ENCODE data around the gene ARL13A. TPM values are rescaled to one million over a fixed set of nuclear protein-coding genes. Genes with fewer than 3 reads are reported as not detected.
A peak's percentile ranks its signal among the peaks of the same experiment; 100 is the strongest.

ARL13A gene
- total RNA-seq: not detected in 2 replicates

- no peak for DNase-seq (ENCODE audit: low spot score)
- no peak within 1 kb of the TSS for H3K27ac Mint-ChIP-seq
- H3K36me3 Mint-ChIP-seq (ENCODE audit: low read depth): no peaks in the 10 kb centered on the region
- H3K4me3 Mint-ChIP-seq (ENCODE audit: low read depth): no peak within 1 kb of the TSS
- intact Hi-C loops (cut with micrococcal nuclease): no loop called here
- H3K9me3 Mint-ChIP-seq: no peaks in the 10 kb centered on the region
- H3K27me3 Mint-ChIP-seq (ENCODE audit: low read depth): no peaks in the 10 kb centered on the region
- no peaks in the 10 kb centered on the region for H3K4me1 Mint-ChIP-seq (ENCODE audit: low read depth)
These were observed at the start of gene ARL13A for GRCh38 chrX:100969408-100969807. ARL13A (plus strand) TSS chrX:100969708; CDS start chrX:100973690, 3,982 bp downstream.

GRCh38 chrX:100924375-100924774 lies 45.1 kb upstream of the ARL13A start:
- H3K27me3 Mint-ChIP-seq (ENCODE audit: low read depth): peaks cover 1% of the 10 kb centered on the region
- H3K4me3 Mint-ChIP-seq (ENCODE audit: low read depth): no peak overlapping the region
- no peak overlapping the region for H3K27ac Mint-ChIP-seq
- no peaks in the 10 kb centered on the region for H3K9me3 Mint-ChIP-seq
- intact Hi-C loops (cut with micrococcal nuclease): loop anchor here (10.0 kb wide), 2 partner anchors 100 to 130 kb away; partner anchors contain the start of genes CSTF2 and TRMT2B
- H3K4me1 Mint-ChIP-seq (ENCODE audit: low read depth): peaks cover 2% of the 10 kb centered on the region
- no peaks in the 10 kb centered on the region for H3K36me3 Mint-ChIP-seq (ENCODE audit: low read depth)
- no peak for DNase-seq (ENCODE audit: low spot score)

- no peak overlapping the region for H3K27ac Mint-ChIP-seq
- no peak for DNase-seq (ENCODE audit: low spot score)
- no peak overlapping the region for H3K4me3 Mint-ChIP-seq (ENCODE audit: low read depth)
- peaks cover 1% of the 10 kb centered on the region for H3K27me3 Mint-ChIP-seq (ENCODE audit: low read depth)
- peaks cover 11% of the 10 kb centered on the region for H3K4me1 Mint-ChIP-seq (ENCODE audit: low read depth)
- H3K36me3 Mint-ChIP-seq (ENCODE audit: low read depth): peaks cover 4% of the 10 kb centered on the region
- intact Hi-C loops (cut with micrococcal nuclease): loop anchor here (10.0 kb wide), 2 partner anchors 102 to 128 kb away; partner anchors contain the start of genes CSTF2 and TRMT2B
- peaks cover 5% of the 10 kb centered on the region for H3K9me3 Mint-ChIP-seq
These were observed 43.1 kb upstream of the ARL13A start for GRCh38 chrX:100926453-100926852.

DNA sequence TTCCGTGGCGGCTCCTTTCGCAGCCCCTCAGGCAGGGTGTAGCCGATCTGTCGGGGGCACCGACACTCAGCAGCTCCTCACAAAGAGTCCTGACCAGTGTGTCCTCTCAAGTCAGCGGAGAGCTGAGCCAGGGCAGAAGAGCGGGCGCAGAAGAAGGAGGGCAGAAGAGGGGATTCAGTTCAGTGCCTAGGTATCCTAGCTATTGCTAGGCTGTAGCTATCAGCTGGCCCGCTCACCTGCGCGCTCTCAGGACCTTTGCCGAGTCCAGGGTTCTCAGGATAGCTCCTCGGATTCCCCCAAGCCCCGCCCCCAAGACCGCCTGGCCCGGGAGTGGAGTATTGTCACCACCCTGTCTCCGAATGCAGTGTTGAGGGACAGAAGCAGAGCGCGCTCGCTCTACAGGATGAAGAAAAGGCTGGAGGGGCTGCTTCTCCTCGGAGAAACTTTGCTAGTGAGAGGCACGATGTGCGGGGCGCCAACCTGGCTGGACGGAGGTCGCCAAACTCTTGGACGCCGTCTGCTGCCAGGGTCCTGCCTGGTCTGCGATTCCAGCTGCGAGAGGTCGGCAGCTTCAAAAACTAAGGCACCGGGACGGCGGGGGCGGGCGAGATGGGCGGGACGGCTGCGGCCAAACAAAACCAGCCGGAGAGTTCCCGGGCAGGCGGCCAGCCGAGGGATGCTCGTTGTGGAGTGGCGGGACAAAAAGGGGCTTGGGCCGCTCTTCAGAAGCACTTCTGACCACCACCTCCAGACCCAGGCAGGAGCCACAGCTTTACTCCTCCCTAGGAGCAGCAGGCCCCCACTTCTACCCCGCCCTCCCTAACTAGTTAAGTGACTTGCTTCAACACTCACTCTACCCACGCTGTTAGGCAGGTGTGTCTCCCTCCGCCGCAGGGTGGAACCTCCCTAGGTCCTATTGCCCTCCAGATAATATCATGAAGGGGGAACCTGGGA lies 40.6 kb upstream of the ARL13A start, which contains the start of gene XKRX:
XKRX (minus strand) TSS at position 258 of the 954 bp plus-strand sequence. CDS start 613 bp downstream, outside the sequence.
- peak within 1 kb of the TSS; percentile 79 for H3K4me3 Mint-ChIP-seq (ENCODE audit: low read depth)
- peaks cover 18% of the 10 kb centered on the region for H3K4me1 Mint-ChIP-seq (ENCODE audit: low read depth)
- intact Hi-C loops (cut with micrococcal nuclease): loop anchor here (2.0 to 10.0 kb wide), 3 partner anchors 66 to 126 kb away; partner anchors contain the start of genes CSTF2 and TRMT2B
- peak; percentile 8 for DNase-seq (ENCODE audit: low spot score)
- peaks cover 5% of the 10 kb centered on the region for H3K36me3 Mint-ChIP-seq (ENCODE audit: low read depth)
- peaks cover 1% of the 10 kb centered on the region for H3K27me3 Mint-ChIP-seq (ENCODE audit: low read depth)
- peaks cover 7% of the 10 kb centered on the region for H3K9me3 Mint-ChIP-seq
- H3K27ac Mint-ChIP-seq: no peak within 1 kb of the TSS

GRCh38 chrX:100931218-100931924 lies 38.1 kb upstream of the ARL13A start:
- Mint-ChIP-seq H3K4me3 (ENCODE audit: low read depth) (peak overlapping the region; percentile 37), H3K27me3 (ENCODE audit: low read depth) (peaks cover 1% of the 10 kb centered on the region), H3K4me1 (ENCODE audit: low read depth) (peaks cover 18% of the 10 kb centered on the region), H3K36me3 (ENCODE audit: low read depth) (peaks cover 5% of the 10 kb centered on the region), H3K9me3 (peaks cover 7% of the 10 kb centered on the region), H3K27ac (peak overlapping the region; percentile 77)
- no peak for DNase-seq (ENCODE audit: low spot score)
- intact Hi-C loops (cut with micrococcal nuclease): no loop called here

DNA sequence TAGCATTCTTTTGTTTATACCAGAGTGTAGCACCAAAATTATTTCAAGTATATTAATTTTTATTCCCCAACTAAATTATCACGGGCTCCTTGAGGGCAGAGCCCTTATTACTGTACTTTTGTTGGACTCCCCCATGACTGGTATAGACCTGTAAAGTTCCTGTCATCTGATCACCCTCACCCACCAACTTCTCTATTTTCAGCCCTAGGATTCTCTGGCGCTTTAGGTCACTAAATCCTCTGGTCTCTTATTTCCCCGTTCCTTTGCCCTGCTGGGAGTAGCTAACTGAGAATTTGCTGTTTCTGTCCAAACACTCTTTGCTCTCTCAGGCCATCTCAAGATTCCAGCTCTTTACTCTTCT lies 37.6 kb upstream of the ARL13A start:
- Mint-ChIP-seq H3K9me3 (peaks cover 7% of the 10 kb centered on the region), H3K4me1 (ENCODE audit: low read depth) (peaks cover 18% of the 10 kb centered on the region), H3K36me3 (ENCODE audit: low read depth) (peaks cover 5% of the 10 kb centered on the region), H3K27me3 (ENCODE audit: low read depth) (peaks cover 1% of the 10 kb centered on the region), H3K4me3 (ENCODE audit: low read depth) (no peak overlapping the region), H3K27ac (peak overlapping the region; percentile 76)
- intact Hi-C loops (cut with micrococcal nuclease): no loop called here
- no peak for DNase-seq (ENCODE audit: low spot score)

DNA sequence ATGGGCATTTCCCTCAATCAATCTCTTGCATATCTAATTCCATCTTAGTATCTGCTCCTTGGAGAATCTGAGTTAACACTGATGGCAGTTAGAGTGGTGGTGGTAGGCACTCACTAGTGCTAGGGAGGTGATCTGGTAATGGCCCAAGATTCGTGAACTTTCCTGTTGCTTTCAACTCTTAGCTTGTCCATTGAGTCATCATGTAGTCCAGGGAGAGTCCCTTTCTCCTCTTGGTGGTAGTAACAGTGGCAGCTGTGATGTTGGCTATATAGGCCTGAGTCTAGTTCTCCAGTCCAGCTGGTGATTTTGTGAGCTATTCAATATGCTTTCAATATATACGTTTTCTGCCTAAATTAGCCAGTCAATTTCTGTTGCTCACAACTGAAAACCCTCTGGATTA lies 33.7 kb upstream of the ARL13A start:
- H3K27me3 Mint-ChIP-seq (ENCODE audit: low read depth): no peaks in the 10 kb centered on the region
- intact Hi-C loops (cut with micrococcal nuclease): no loop called here

DNA sequence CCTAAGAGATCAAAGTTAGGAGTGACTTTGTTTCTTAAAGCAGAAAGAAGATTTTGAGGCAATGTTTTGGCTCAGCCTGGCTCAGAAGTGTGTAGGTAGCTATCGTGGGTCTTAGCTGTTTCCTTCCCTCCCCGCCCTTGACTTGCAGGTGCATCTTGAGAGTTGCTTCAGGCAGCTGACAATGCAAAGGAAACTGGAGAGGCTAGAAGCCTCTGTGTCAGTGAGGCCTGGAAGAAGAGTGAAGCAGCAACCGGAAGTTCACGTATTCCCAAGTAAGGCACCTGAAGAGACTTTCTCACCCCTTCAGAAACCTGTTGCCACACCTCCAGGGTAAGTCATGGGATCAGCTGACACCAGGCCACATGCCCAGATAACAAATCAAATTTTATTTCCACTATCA lies 30.2 kb upstream of the ARL13A start:
- Mint-ChIP-seq H3K36me3 (ENCODE audit: low read depth) (no peaks in the 10 kb centered on the region), H3K4me3 (ENCODE audit: low read depth) (no peak overlapping the region), H3K9me3 (no peaks in the 10 kb centered on the region), H3K27ac (no peak overlapping the region), H3K27me3 (ENCODE audit: low read depth) (no peaks in the 10 kb centered on the region), H3K4me1 (ENCODE audit: low read depth) (no peaks in the 10 kb centered on the region)
- no peak for DNase-seq (ENCODE audit: low spot score)
- intact Hi-C loops (cut with micrococcal nuclease): no loop called here

More for the DNA sequence above, 33.7 kb upstream of the ARL13A start:
- Mint-ChIP-seq H3K9me3 (peaks cover 7% of the 10 kb centered on the region), H3K4me1 (ENCODE audit: low read depth) (peaks cover 13% of the 10 kb centered on the region), H3K4me3 (ENCODE audit: low read depth) (no peak overlapping the region), H3K27ac (no peak overlapping the region), H3K36me3 (ENCODE audit: low read depth) (peaks cover 5% of the 10 kb centered on the region)
- DNase-seq (ENCODE audit: low spot score): no peak

DNA sequence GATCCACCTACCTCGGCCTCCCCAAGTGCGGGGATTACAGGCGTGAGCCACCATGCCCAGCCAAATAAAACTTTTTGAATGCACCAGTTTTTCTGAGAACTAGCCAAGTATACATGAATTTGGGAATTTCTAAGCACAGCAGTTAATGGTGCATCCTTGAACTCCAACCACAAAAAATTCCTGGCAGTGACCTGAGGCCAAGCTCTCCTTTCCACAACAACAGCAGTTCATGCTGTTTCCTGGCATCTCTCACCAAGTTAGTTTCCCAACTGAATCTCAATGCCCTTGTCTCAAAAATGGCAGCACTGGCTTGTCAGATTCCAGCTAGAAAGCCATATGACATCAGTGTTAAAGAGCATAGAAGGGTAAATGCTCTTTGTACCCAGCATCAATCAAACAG lies 24.9 kb upstream of the ARL13A start:
- Mint-ChIP-seq H3K27me3 (ENCODE audit: low read depth) (no peaks in the 10 kb centered on the region), H3K4me1 (ENCODE audit: low read depth) (no peaks in the 10 kb centered on the region), H3K27ac (no peak overlapping the region), H3K4me3 (ENCODE audit: low read depth) (no peak overlapping the region), H3K9me3 (no peaks in the 10 kb centered on the region), H3K36me3 (ENCODE audit: low read depth) (no peaks in the 10 kb centered on the region)
- no peak for DNase-seq (ENCODE audit: low spot score)
- intact Hi-C loops (cut with micrococcal nuclease): no loop called here

DNA sequence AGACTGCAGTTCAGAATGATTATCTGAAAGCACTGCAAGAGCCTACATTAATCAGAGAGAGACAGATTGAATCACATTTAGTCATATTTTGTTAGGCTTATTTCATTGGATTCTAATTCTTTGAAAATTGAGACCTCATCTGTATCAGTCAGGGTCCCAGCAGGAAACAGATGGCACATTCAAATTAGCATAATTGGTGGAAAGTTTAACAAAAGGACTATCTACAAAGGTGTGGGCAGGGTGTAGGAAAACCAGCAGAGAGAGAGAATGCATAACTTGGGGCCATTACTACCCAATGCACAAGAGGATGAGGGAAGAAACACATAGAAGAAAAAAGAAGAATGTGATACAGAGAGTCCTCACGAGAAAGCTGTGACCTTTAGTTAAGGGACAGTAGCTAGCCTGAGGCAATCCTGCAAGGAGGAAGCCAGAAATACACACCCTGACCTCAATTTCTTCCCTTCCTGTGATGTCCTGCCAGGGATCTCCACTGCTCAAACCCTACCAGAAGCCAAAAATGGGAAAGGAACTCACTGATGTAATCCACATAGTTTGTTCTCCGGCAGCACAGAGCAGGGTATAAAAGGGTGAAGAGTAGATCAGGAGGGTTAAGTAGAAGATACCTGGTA lies 23.1 kb upstream of the ARL13A start:
- H3K27me3 Mint-ChIP-seq (ENCODE audit: low read depth): no peaks in the 10 kb centered on the region
- no peaks in the 10 kb centered on the region for H3K4me1 Mint-ChIP-seq (ENCODE audit: low read depth)
- DNase-seq (ENCODE audit: low spot score): no peak
- H3K36me3 Mint-ChIP-seq (ENCODE audit: low read depth): no peaks in the 10 kb centered on the region
- H3K4me3 Mint-ChIP-seq (ENCODE audit: low read depth): no peak overlapping the region
- intact Hi-C loops (cut with micrococcal nuclease): no loop called here
- no peak overlapping the region for H3K27ac Mint-ChIP-seq
- no peaks in the 10 kb centered on the region for H3K9me3 Mint-ChIP-seq

GRCh38 chrX:100948557-100948956 lies 21.0 kb upstream of the ARL13A start:
- H3K9me3 Mint-ChIP-seq: no peaks in the 10 kb centered on the region

GRCh38 chrX:100962811-100963210 lies 6.7 kb upstream of the ARL13A start:
- Mint-ChIP-seq H3K4me1 (ENCODE audit: low read depth) (no peaks in the 10 kb centered on the region), H3K4me3 (ENCODE audit: low read depth) (no peak overlapping the region), H3K27me3 (ENCODE audit: low read depth) (no peaks in the 10 kb centered on the region), H3K36me3 (ENCODE audit: low read depth) (no peaks in the 10 kb centered on the region), H3K27ac (no peak overlapping the region), H3K9me3 (no peaks in the 10 kb centered on the region)
- DNase-seq (ENCODE audit: low spot score): no peak
- intact Hi-C loops (cut with micrococcal nuclease): no loop called here

More at GRCh38 chrX:100948557-100948956, 21.0 kb upstream of the ARL13A start:
- DNase-seq (ENCODE audit: low spot score): no peak
- intact Hi-C loops (cut with micrococcal nuclease): no loop called here
- Mint-ChIP-seq H3K36me3 (ENCODE audit: low read depth) (no peaks in the 10 kb centered on the region), H3K4me3 (ENCODE audit: low read depth) (no peak overlapping the region), H3K4me1 (ENCODE audit: low read depth) (no peaks in the 10 kb centered on the region), H3K27ac (no peak overlapping the region), H3K27me3 (ENCODE audit: low read depth) (no peaks in the 10 kb centered on the region)
